Aorta (tissue), 5 donors: ENCODE data around the gene CABP1. TPM values are rescaled to one million over a fixed set of nuclear protein-coding genes. Genes with fewer than 3 reads are reported as not detected.

Source experiments
- ATAC-seq: fragments of 200-7000 bp; cut with Tn5 transposase; one replicate; pipeline ENCODE4 v1.9.1; 2022; ENCODE audit warnings: moderate library complexity; ENCODE audit not compliant: low FRiP score
- DNase-seq, 2 donors: peaks; one replicate each; pipeline ENCODE4 v3.0.0-alpha.2; 2020
- H3K27ac ChIP-seq, 2 donors: one replicate each; pipeline ENCODE4 v1.5.1; 2013; ENCODE audit warnings: low read length in 2 of 2, mild to moderate bottlenecking in 2 of 2, moderate library complexity in 2 of 2, control low read depth in 1 of 2, inconsistent platforms in 1 of 2, low read depth in 1 of 2
- H3K27me3 ChIP-seq, 2 donors: one replicate each; pipeline ENCODE4 v1.6.1; 2013; ENCODE audit warnings: control low read depth in 1 of 2, low read length in 1 of 2, mild to moderate bottlenecking in 1 of 2, moderate library complexity in 1 of 2; ENCODE audit not compliant: insufficient read depth in 2 of 2, control insufficient read depth in 1 of 2
- H3K36me3 ChIP-seq, 2 donors: one replicate each; pipeline ENCODE4 v1.6.1; 2013; ENCODE audit warnings: control low read depth in 1 of 2, low read length in 1 of 2, mild to moderate bottlenecking in 1 of 2; ENCODE audit not compliant: insufficient read depth in 2 of 2, control insufficient read depth in 1 of 2
- H3K4me1 ChIP-seq, 2 donors: one replicate each; pipeline ENCODE4 v1.6.1; 2013; ENCODE audit warnings: low read length in 2 of 2, control low read depth in 1 of 2, mild to moderate bottlenecking in 1 of 2, moderate library complexity in 1 of 2; ENCODE audit not compliant: insufficient read depth in 2 of 2, control insufficient read depth in 1 of 2
- H3K4me3 ChIP-seq, 2 donors: one replicate each; pipeline ENCODE4 v1.5.1; 2013; ENCODE audit warnings: low read length in 2 of 2, control low read depth in 1 of 2, mild to moderate bottlenecking in 1 of 2
- H3K9me3 ChIP-seq: one replicate; pipeline ENCODE4 v1.6.1; 2013; ENCODE audit warnings: mild to moderate bottlenecking, low read length; ENCODE audit not compliant: control insufficient read depth
- WGBS, 2 donors: extraction: QIAGEN DNeasy Blood & Tissue Kit; methylation state at CpG; one replicate each; pipeline ENCODE4 v1.1.7; 2013; 5-methylcytosine and 5-hydroxymethylcytosine counted together
- intact Hi-C, 2 donors: fragments of 100-400 bp; cut with DNase I; formaldehyde crosslinking; loops; one replicate each; pipeline versions ENCODE4 v1.14.2 to v1.15.0; 2022
- polyA plus RNA-seq, 2 donors: library from polyadenylated mRNA; stranded (reverse); fragments of 200-250 nt; gene quantifications; one replicate each; pipeline ENCODE4 v1.2.3, GENCODE V29; 2013
- total RNA-seq, 2 donors: library from RNA; stranded (reverse); fragmentation: NEBNext Ultra II Directional; extraction: Animal tissue kit (Norgen Biotek cat#: 25700); gene quantifications; one replicate each; pipeline ENCODE4 v1.2.1, GENCODE V29; 2021
- donor health status: healthy with polysubstance abuse.
- donor health status: Bipolar disorder and iron deficiency.
- donor health status: DM: no; HTN: no; CAD: no.
- donor health status: DM: no; HTN: no; CAD: no.
- donor health status: DM: yes; HTN: yes; CAD: no.

Gene CABP1
- total and polyA plus RNA-seq, 4 donors = 1.7 to 3.0 (median 1.7) TPM; not detected in 1

GRCh38 chr12:120692524-120693033 lies 52.2 kb downstream of the CABP1 start:
- peaks cover 6 to 16% of the 10 kb centered on the region in 2 donors for H3K36me3 ChIP-seq
- no peaks in the 10 kb centered on the region for H3K27me3 ChIP-seq
- H3K27ac ChIP-seq = no peak overlapping the region
- intact Hi-C loops = no loop called here
- H3K4me1 ChIP-seq = peaks cover 6% of the 10 kb centered on the region in 2 donors
- no peak overlapping the region for H3K4me3 ChIP-seq
- no peaks in the 10 kb centered on the region for H3K9me3 ChIP-seq
- no peak for ATAC-seq
- WGBS, 2 donors = 90 to 92% methylated on average over 11 of the region's 11 CpGs
- DNase-seq = no peak

- no peak overlapping the region for H3K27ac ChIP-seq
- DNase-seq = no peak
Observed at GRCh38 chr12:120693848-120694247, 53.4 kb downstream of the CABP1 start.

GRCh38 chr12:120696626-120697025 lies 56.2 kb downstream of the CABP1 start:
- H3K27ac ChIP-seq = no peak overlapping the region
- no peaks in the 10 kb centered on the region for H3K27me3 ChIP-seq
- no peak for DNase-seq
- peaks cover 8 to 16% of the 10 kb centered on the region in 2 donors for H3K36me3 ChIP-seq
- no peak for ATAC-seq
- no peaks in the 10 kb centered on the region for H3K9me3 ChIP-seq
- 80 to 88% methylated on average over 6 of the region's 6 CpGs for WGBS, 2 donors
- intact Hi-C loops = no loop called here
- peaks cover 0 to 5% of the 10 kb centered on the region in 2 donors for H3K4me1 ChIP-seq
- no peak overlapping the region for H3K4me3 ChIP-seq

More at GRCh38 chr12:120693848-120694247, 53.4 kb downstream of the CABP1 start:
- Histone ChIP-seq H3K4me3 (no peak overlapping the region), H3K36me3 (peaks cover 6 to 16% of the 10 kb centered on the region in 2 donors), H3K4me1 (peaks cover 4 to 6% of the 10 kb centered on the region in 2 donors), H3K27me3 (no peaks in the 10 kb centered on the region), H3K9me3 (no peaks in the 10 kb centered on the region)
- 92% methylated on average over 4 of the region's 4 CpGs for whole genome bisulfite sequencing, 2 donors
- no peak for ATAC-seq
- intact Hi-C loops = no loop called here

GRCh38 chr12:120697344-120697743 lies 56.9 kb downstream of the CABP1 start:
- Histone ChIP-seq H3K9me3 (no peaks in the 10 kb centered on the region), H3K4me1 (peaks cover 0 to 5% of the 10 kb centered on the region in 2 donors), H3K27me3 (no peaks in the 10 kb centered on the region), H3K27ac (no peak overlapping the region), H3K36me3 (peaks cover 8 to 16% of the 10 kb centered on the region in 2 donors), H3K4me3 (no peak overlapping the region)
- intact Hi-C loops = no loop called here
- ATAC-seq = no peak
- DNase-seq = no peak
- 90 to 93% methylated on average over 1 of the region's 1 CpG for WGBS, 2 donors

GRCh38 chr12:120698665-120699064 lies 58.2 kb downstream of the CABP1 start:
- Histone ChIP-seq H3K9me3 (no peaks in the 10 kb centered on the region), H3K27ac (no peak overlapping the region), H3K27me3 (no peaks in the 10 kb centered on the region), H3K4me3 (no peak overlapping the region), H3K36me3 (peaks cover 7 to 16% of the 10 kb centered on the region in 2 donors), H3K4me1 (peaks cover 0 to 5% of the 10 kb centered on the region in 2 donors)
- no peak for ATAC-seq
- intact Hi-C loops = no loop called here
- no peak for DNase-seq
- 94 to 97% methylated on average over 3 of the region's 3 CpGs for WGBS, 2 donors

GRCh38 chr12:120699553-120699952 lies 59.1 kb downstream of the CABP1 start:
- intact Hi-C loops = no loop called here
- WGBS, 2 donors = 95 to 96% methylated on average over 7 of the region's 7 CpGs
- H3K27ac ChIP-seq = no peak overlapping the region
- no peak overlapping the region for H3K4me3 ChIP-seq
- peaks cover 7 to 14% of the 10 kb centered on the region in 2 donors for H3K36me3 ChIP-seq
- no peak for DNase-seq
- no peaks in the 10 kb centered on the region for H3K27me3 ChIP-seq
- peaks cover 0 to 5% of the 10 kb centered on the region in 2 donors for H3K4me1 ChIP-seq
- no peaks in the 10 kb centered on the region for H3K9me3 ChIP-seq
- ATAC-seq = no peak

- WGBS, 2 donors = 42% methylated on average over 5 of the region's 5 CpGs
- H3K27ac ChIP-seq = no peak overlapping the region
- H3K9me3 ChIP-seq = no peaks in the 10 kb centered on the region
- peaks cover 0 to 5% of the 10 kb centered on the region in 2 donors for H3K4me1 ChIP-seq
- intact Hi-C loops = no loop called here
- no peak overlapping the region for H3K4me3 ChIP-seq
- no peak for DNase-seq
- ATAC-seq = no peak
- H3K27me3 ChIP-seq = no peaks in the 10 kb centered on the region
- H3K36me3 ChIP-seq = peaks cover 4 to 8% of the 10 kb centered on the region in 2 donors
Observed at GRCh38 chr12:120700886-120701285, 60.5 kb downstream of the CABP1 start.

- Histone ChIP-seq H3K36me3 (peaks cover 0 to 2% of the 10 kb centered on the region in 2 donors), H3K27me3 (no peaks in the 10 kb centered on the region), H3K4me1 (peaks cover 0 to 5% of the 10 kb centered on the region in 2 donors), H3K9me3 (no peaks in the 10 kb centered on the region), H3K27ac (no peak overlapping the region), H3K4me3 (no peak overlapping the region)
- intact Hi-C loops = no loop called here
- ATAC-seq = no peak
- 96 to 97% methylated on average over 1 of the region's 1 CpG for WGBS, 2 donors
- DNase-seq = no peak
Observed at GRCh38 chr12:120702637-120703036, 62.2 kb downstream of the CABP1 start.

- no peaks in the 10 kb centered on the region for H3K9me3 ChIP-seq
- peaks cover 0 to 5% of the 10 kb centered on the region in 2 donors for H3K4me1 ChIP-seq
- no peak overlapping the region for H3K4me3 ChIP-seq
- WGBS, 2 donors = 92 to 96% methylated on average over 11 of the region's 11 CpGs
- intact Hi-C loops = no loop called here
- no peak for ATAC-seq
- no peaks in the 10 kb centered on the region for H3K27me3 ChIP-seq
- no peak overlapping the region for H3K27ac ChIP-seq
- DNase-seq = no peak
- peaks cover 0 to 2% of the 10 kb centered on the region in 2 donors for H3K36me3 ChIP-seq
Observed at GRCh38 chr12:120703311-120703942, 63.0 kb downstream of the CABP1 start.
